ENCODE data around the gene YLPM1. TPM values are rescaled to one million over a fixed set of nuclear protein-coding genes. Genes with fewer than 3 reads are reported as not detected.

YLPM1 gene
- total RNA-seq, 1 donor from 2014 or later, result 53.0 TPM

DNA sequence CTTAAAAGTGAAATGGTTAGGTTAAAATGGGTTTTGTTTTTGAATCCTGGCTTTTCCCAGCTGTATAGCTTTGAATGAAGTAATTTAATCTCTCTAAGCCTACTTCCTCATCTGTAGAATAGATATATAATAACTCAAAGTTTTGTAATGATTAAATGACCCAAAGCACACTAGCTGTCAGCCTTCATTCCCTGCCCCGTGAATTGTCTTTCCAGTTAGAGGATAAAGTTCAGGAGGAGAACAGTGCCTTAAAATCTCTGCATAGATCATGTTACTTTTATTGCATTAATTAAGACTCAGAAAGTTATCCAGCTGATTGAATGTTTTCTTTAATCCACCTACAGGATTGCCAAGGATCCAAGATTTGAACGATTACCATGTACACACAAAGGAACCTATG lies 30.7 kb upstream of the YLPM1 start:
- Histone ChIP-seq H3K4me1 (no peaks in the 10 kb centered on the region), H3K9me3 (no peaks in the 10 kb centered on the region), H3K36me3 (peaks cover 58% of the 10 kb centered on the region), H3K27ac (no peak overlapping the region), H3K27me3 (no peaks in the 10 kb centered on the region), H3K4me3 (no peak overlapping the region)
- DNase-seq (no peak), ATAC-seq (no peak)
- TF ChIP-seq, protein P1, sequence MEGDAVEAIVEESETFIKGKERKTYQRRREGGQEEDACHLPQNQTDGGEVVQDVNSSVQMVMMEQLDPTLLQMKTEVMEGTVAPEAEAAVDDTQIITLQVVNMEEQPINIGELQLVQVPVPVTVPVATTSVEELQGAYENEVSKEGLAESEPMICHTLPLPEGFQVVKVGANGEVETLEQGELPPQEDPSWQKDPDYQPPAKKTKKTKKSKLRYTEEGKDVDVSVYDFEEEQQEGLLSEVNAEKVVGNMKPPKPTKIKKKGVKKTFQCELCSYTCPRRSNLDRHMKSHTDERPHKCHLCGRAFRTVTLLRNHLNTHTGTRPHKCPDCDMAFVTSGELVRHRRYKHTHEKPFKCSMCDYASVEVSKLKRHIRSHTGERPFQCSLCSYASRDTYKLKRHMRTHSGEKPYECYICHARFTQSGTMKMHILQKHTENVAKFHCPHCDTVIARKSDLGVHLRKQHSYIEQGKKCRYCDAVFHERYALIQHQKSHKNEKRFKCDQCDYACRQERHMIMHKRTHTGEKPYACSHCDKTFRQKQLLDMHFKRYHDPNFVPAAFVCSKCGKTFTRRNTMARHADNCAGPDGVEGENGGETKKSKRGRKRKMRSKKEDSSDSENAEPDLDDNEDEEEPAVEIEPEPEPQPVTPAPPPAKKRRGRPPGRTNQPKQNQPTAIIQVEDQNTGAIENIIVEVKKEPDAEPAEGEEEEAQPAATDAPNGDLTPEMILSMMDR (IDR thresholded peaks at IDR 0.05), result no peak
- intact Hi-C loops (cut with DNase I), result no loop called here

DNA sequence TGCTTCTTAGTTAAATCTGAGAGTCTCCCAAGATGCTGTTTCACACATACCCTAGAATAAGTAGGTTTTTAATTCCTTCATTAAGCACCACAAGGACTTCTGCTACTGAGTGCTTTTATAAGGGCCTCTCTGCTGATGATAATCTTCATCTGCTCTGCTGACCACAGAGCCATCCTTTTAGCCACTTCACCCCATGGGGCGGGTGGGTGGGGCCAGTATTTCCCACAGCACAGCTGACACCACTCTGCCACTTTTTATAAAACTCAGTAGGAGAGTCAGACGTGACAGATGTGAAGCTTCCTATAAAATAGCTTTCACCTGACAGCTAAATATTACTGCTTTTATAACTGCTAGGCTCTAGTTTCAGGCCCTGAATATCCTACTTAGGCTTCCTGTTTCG lies 29.9 kb upstream of the YLPM1 start:
- ATAC-seq (no peak), DNase-seq (no peak)
- intact Hi-C loops (cut with DNase I), result no loop called here
- Histone ChIP-seq H3K4me3 (no peak overlapping the region), H3K36me3 (peaks cover 60% of the 10 kb centered on the region), H3K4me1 (no peaks in the 10 kb centered on the region), H3K27ac (no peak overlapping the region), H3K9me3 (no peaks in the 10 kb centered on the region), H3K27me3 (no peaks in the 10 kb centered on the region)
- TF ChIP-seq, protein P1 (IDR thresholded peaks at IDR 0.05), result no peak

DNA sequence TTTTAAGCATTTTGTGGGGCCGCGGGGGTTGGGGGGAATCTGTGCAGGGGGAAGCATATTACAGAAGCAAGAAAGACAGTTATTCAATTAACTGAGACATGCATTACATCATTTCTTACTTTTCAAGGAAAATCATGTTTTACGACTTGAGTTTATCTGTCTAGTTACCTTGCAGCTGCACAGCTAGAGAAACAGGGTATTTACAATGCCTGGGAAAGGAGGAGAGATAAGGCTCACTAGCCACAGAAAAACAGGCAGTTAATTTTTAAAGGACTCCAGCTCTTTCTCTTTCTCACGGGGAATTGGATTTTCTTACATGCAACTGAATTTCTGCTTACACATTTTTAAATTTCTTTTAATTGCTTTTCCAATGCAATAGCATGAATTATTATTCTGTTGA lies 28.0 kb upstream of the YLPM1 start:
- Histone ChIP-seq H3K27ac (no peak overlapping the region), H3K9me3 (no peaks in the 10 kb centered on the region), H3K4me3 (no peak overlapping the region), H3K36me3 (peaks cover 70% of the 10 kb centered on the region), H3K4me1 (no peaks in the 10 kb centered on the region), H3K27me3 (no peaks in the 10 kb centered on the region)
- intact Hi-C loops (cut with DNase I), result no loop called here
- ATAC-seq, result no peak
- TF ChIP-seq, protein P1 (IDR thresholded peaks at IDR 0.05), result no peak
- DNase-seq, result no peak

DNA sequence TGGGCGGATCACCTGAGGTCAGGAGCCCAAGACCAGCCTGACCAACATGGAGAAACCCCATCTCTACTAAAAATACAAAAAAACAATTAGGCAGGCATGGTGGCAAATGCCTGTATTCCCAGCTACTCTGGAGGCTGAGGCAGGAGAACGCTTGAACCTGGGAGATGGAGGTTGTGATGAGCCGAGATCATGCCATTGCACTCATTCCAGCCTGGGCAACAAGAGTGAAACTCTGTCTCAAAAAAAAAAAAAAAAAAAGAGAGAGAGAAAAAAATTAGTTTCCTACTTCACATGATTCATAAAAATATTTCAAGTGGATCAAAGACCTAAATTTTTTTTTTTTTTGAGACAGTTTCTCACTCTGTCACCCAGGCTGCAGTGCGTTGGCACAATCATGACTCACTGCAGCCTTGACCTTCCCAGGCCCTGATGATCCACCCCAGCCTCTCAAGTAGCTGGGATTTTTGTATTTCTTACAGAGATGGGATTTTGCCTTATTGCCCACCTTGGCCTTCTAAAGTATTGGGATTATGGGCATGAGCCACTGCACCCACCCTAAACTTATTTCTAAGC lies 25.3 kb upstream of the YLPM1 start:
- intact Hi-C loops (cut with DNase I), result no loop called here
- Histone ChIP-seq H3K9me3 (no peaks in the 10 kb centered on the region), H3K4me3 (no peak overlapping the region), H3K27me3 (no peaks in the 10 kb centered on the region), H3K36me3 (peaks cover 56% of the 10 kb centered on the region), H3K27ac (no peak overlapping the region), H3K4me1 (no peaks in the 10 kb centered on the region)
- TF ChIP-seq, protein P1 (IDR thresholded peaks at IDR 0.05), result no peak
- DNase-seq, result no peak
- ATAC-seq, result no peak

DNA sequence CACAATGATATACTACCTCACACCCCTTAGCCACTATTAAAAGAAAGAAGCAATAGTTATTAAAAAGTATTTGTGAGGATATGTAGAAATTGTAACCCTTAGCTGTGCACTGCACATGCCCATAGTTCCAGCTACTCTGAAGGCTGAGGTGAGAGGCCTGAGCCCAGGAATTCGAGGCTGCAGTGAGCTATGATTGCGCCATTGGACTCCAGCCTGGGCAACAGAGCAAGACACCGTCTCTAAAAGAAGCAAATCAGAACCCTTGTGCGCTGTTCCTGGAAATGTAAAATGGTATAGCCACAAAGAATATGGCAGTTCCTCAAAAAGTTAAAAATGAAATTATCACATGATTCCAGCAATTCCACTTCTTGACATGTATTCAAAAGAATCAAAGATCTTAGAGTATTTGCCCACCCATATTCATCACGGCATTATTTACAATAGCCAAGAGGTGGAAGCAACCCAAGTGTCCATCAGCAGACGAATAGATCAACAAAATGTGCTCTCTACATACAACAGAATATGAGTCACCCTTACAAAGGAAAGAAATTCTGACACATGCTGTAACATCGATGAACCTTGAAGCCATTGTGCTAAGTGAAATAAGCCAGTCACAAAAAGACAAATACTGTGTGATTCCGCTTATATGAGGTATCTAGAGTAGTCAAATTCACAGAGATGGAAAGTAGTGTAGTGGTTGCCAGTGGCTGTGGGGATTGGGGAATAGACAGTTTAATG lies 23.7 kb upstream of the YLPM1 start:
- Histone ChIP-seq H3K9me3 (no peaks in the 10 kb centered on the region), H3K36me3 (peaks cover 40% of the 10 kb centered on the region), H3K27ac (no peak overlapping the region), H3K4me3 (no peak overlapping the region), H3K4me1 (no peaks in the 10 kb centered on the region), H3K27me3 (no peaks in the 10 kb centered on the region)
- intact Hi-C loops (cut with DNase I), result no loop called here
- TF ChIP-seq, protein P1 (IDR thresholded peaks at IDR 0.05), result no peak
- ATAC-seq, result no peak
- DNase-seq, result no peak

All from upper lobe of right lung (tissue), 1 donor.